SK-N-SH (cell line): ENCODE results near the gene KLHL12. TPM values are rescaled to one million over a fixed set of nuclear protein-coding genes. Genes with fewer than 3 reads are reported as not detected.

Source experiments
- CTCF ChIA-PET: fragments of 300-600, 350-600 bp; formaldehyde crosslinking; extraction: SDS; loops from one replicate; lab custom pipeline; 2021; lab: Yijun Ruan, JAX
- POLR2A ChIA-PET: fragments of 350-600 bp; sonication (Branson Sonifier 250); formaldehyde crosslinking; extraction: SDS; loops from one replicate; lab custom pipeline; 2020; ENCODE audit warnings: antibody characterized with exemption, inconsistent platforms; lab: Yijun Ruan, JAX
- DNase-seq: peaks from one replicate; pipeline ENCODE4 v3.0.0; 2012
- H2AFZ ChIP-seq: fragments of 200-600 bp; sonication (generic); 2 replicates; pipeline ENCODE4 v1.8.1; 2016; ENCODE audit warnings: antibody characterized with exemption, mild to moderate bottlenecking, low read depth
- H3F3A ChIP-seq: fragments of 200-600 bp; sonication (generic); replicated peaks from 2 replicates; pipeline ENCODE3; 2016; ENCODE audit warnings: antibody characterized with exemption, mild to moderate bottlenecking; ENCODE audit not compliant: insufficient read depth
- H3K27ac ChIP-seq, 2 experiments: fragments of 200-500 bp in 1 of 2; fragments of 200-600 bp in 1 of 2; sonication (Bioruptor generic) in 1 of 2; sonication (generic), shearing (Covaris generic) in 1 of 2; 2 replicates each; pipeline versions ENCODE4 v1.5.1 to v1.6.1; 2014 to 2016; ENCODE audit warnings: low read depth in 2 of 2, inconsistent platforms in 1 of 2, low read length in 1 of 2, mild to moderate bottlenecking in 1 of 2, mixed read lengths in 1 of 2
- H3K27me3 ChIP-seq: fragments of 200-600 bp; sonication (generic), shearing (Covaris generic); 2 replicates; pipeline ENCODE4 v1.6.1; 2016; ENCODE audit warnings: mixed run types; ENCODE audit not compliant: insufficient read depth
- H3K36me3 ChIP-seq, 2 experiments: fragments of 200-500 bp in 1 of 2; fragments of 200-600 bp in 1 of 2; sonication (Bioruptor generic) in 1 of 2; sonication (generic) in 1 of 2; replicated peaks in 1 of 2; 2 replicates each; pipeline versions ENCODE3 to v1.5.1; 2014 to 2016; ENCODE audit warnings: low read length in 1 of 2, mild to moderate bottlenecking in 1 of 2; ENCODE audit not compliant: insufficient read depth in 2 of 2, control insufficient read depth in 1 of 2
- H3K4me1 ChIP-seq, 2 experiments: fragments of 200-500 bp in 1 of 2; fragments of 200-600 bp in 1 of 2; sonication (Bioruptor generic) in 1 of 2; sonication (generic), shearing (Covaris generic) in 1 of 2; 2 replicates each; pipeline versions ENCODE4 v1.5.1 to v1.6.1; 2014 to 2016; ENCODE audit warnings: low read depth in 1 of 2, low read length in 1 of 2, mixed run types in 1 of 2; ENCODE audit not compliant: insufficient read depth in 2 of 2, control insufficient read depth in 1 of 2
- H3K4me2 ChIP-seq: fragments of 200-600 bp; sonication (generic), shearing (Covaris generic); 2 replicates; pipeline ENCODE4 v1.6.1; 2017; ENCODE audit warnings: mixed run types
- H3K4me3 ChIP-seq, 2 experiments: fragments of 200-500 bp in 1 of 2; fragments of 200-600 bp in 1 of 2; sonication (Bioruptor generic) in 1 of 2; sonication (generic), shearing (Covaris generic) in 1 of 2; 2 replicates each; pipeline versions ENCODE4 v1.5.1 to v1.8.1; 2014 to 2016; ENCODE audit warnings: low read depth in 2 of 2, inconsistent platforms in 1 of 2, low read length in 1 of 2, mild to moderate bottlenecking in 1 of 2, mixed read lengths in 1 of 2, moderate library complexity in 1 of 2
- H3K79me2 ChIP-seq: fragments of 200-600 bp; sonication (generic); 2 replicates; pipeline ENCODE4 v1.8.1; 2017; ENCODE audit warnings: mild to moderate bottlenecking; ENCODE audit not compliant: insufficient read depth
- H3K9ac ChIP-seq: fragments of 200-600 bp; sonication (generic); 2 replicates; pipeline ENCODE4 v1.6.1; 2017; ENCODE audit warnings: mixed run types
- H3K9me2 ChIP-seq: fragments of 200-600 bp; sonication (generic); 2 replicates; pipeline ENCODE4 v1.6.1; 2017; ENCODE audit warnings: mixed run types
- H3K9me3 ChIP-seq: fragments of 200-600 bp; sonication (generic); 2 replicates; pipeline ENCODE4 v1.6.1; 2017; ENCODE audit warnings: mixed run types, mild to moderate bottlenecking, moderate library complexity
- H4K20me1 ChIP-seq: fragments of 200-600 bp; sonication (generic); 2 replicates; pipeline ENCODE4 v1.6.1; 2017; ENCODE audit warnings: mild to moderate bottlenecking, mixed run types; ENCODE audit not compliant: insufficient read depth
- ELF1 ChIP-seq: IDR thresholded peaks from 2 replicates; pipeline ENCODE4 v1.4.0; 2012
- EZH2phosphoT487 ChIP-seq: fragments of 200-600 bp; sonication (generic); IDR thresholded peaks from 2 replicates; pipeline ENCODE4 v1.6.1; 2017; ENCODE audit warnings: low read depth, mixed run types, mild to moderate bottlenecking, antibody characterized with exemption, moderate library complexity, borderline replicate concordance
- FOSL2 ChIP-seq: IDR thresholded peaks from 2 replicates; pipeline ENCODE4 v1.4.0; 2012; ENCODE audit warnings: low read depth, mild to moderate bottlenecking, moderate library complexity, borderline replicate concordance
- FOXJ3 ChIP-seq: sonication (generic); formaldehyde crosslinking; IDR thresholded peaks from 2 replicates; pipeline ENCODE4 v1.5.1; 2020; ENCODE audit warnings: mild to moderate bottlenecking, missing genetic modification reagents
- GATA2 ChIP-seq: sonication (generic); formaldehyde crosslinking; IDR thresholded peaks from 2 replicates; pipeline ENCODE4 v1.5.0; 2020; ENCODE audit warnings: mild to moderate bottlenecking, missing genetic modification reagents
- JUND ChIP-seq: IDR thresholded peaks from 2 replicates; pipeline ENCODE4 v1.4.0; 2012
- WGBS: methylation state at CpG from one replicate; pipeline ENCODE4 v1.1.6; 2017; ENCODE audit warnings: low lambda C conversion rate; 5-methylcytosine and 5-hydroxymethylcytosine counted together
- polyA plus RNA-seq, 3 experiments: library from polyadenylated mRNA; depleted of rRNA; stranded (reverse); fragments of >200 nt; gene quantifications; 2 replicates each; pipeline ENCODE4 v1.2.3, GENCODE V29; 2012
- TF ChIP-seq, protein P1 (sequence below): IDR thresholded peaks from 2 replicates; pipeline ENCODE4 v1.4.0; 2012; ENCODE audit warnings: low read depth
- TF ChIP-seq, protein P2 (sequence below): IDR thresholded peaks from 2 replicates; pipeline ENCODE4 v1.6.1; 2012; ENCODE audit warnings: mild to moderate bottlenecking, low read depth, low read length, moderate library complexity

The KLHL12 gene
- polyA plus RNA-seq, 1 of the 3 experiments (the other 2 are of a cell fraction): 22.6 TPM

DNA sequence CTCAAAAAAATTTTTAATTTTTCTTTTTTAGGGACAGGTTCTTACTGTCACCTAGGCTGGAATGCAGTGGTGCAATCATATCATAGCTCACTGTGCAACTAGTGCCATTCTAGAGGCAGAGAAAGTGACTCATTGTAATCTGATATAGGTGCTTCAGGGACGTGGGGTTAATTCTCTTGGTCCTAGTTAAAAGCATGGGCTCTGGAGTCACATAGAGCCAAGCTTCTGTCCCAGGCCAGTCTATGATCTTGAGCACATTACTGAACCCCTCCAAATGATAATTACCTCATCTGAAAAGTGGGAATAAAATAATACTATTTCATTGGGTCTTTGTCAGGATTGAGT is 32.2 kb upstream of the KLHL12 start:
- peaks cover 20% of the 10 kb centered on the region for H4K20me1 ChIP-seq
- no peak for TF ChIP-seq ELF1
- peak; percentile 38 for TF ChIP-seq JUND
- no peak for TF ChIP-seq EZH2phosphoT487
- peak; percentile 63; the same call in 1 of the 2 replicates for TF ChIP-seq FOSL2
- TF ChIP-seq, protein P1, sequence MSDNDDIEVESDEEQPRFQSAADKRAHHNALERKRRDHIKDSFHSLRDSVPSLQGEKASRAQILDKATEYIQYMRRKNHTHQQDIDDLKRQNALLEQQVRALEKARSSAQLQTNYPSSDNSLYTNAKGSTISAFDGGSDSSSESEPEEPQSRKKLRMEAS: 0 out of 2 replicates have a peak, but pooled peaks have one; percentile 30
- H3K4me1 ChIP-seq: peaks cover 16 to 17% of the 10 kb centered on the region in 2 experiments
- ChIA-PET POLR2A (no interaction called here), CTCF (interaction anchor here (1.4 kb wide), 1 partner anchor 41 kb away, joined by 5 read pairs; no protein-coding TSS in a partner anchor)
- peaks cover 0 to 33% of the 10 kb centered on the region in 2 experiments for H3K36me3 ChIP-seq
- no peak overlapping the region for H3K9ac ChIP-seq
- no peak overlapping the region for H3K4me3 ChIP-seq
- no peak overlapping the region for H3K27ac ChIP-seq
- no peak overlapping the region for H2AFZ ChIP-seq
- H3K27me3 ChIP-seq: no peaks in the 10 kb centered on the region
- no peaks in the 10 kb centered on the region for H3K9me2 ChIP-seq
- H3K79me2 ChIP-seq: peaks cover 37% of the 10 kb centered on the region
- peak overlapping the region; percentile 71; the same call in 1 of the 2 replicates for H3K4me2 ChIP-seq
- WGBS: 0% methylated on average over 1 of the region's 1 CpG
- peaks cover 11% of the 10 kb centered on the region for H3F3A ChIP-seq
- no peak for DNase-seq
- no peaks in the 10 kb centered on the region for H3K9me3 ChIP-seq

DNA sequence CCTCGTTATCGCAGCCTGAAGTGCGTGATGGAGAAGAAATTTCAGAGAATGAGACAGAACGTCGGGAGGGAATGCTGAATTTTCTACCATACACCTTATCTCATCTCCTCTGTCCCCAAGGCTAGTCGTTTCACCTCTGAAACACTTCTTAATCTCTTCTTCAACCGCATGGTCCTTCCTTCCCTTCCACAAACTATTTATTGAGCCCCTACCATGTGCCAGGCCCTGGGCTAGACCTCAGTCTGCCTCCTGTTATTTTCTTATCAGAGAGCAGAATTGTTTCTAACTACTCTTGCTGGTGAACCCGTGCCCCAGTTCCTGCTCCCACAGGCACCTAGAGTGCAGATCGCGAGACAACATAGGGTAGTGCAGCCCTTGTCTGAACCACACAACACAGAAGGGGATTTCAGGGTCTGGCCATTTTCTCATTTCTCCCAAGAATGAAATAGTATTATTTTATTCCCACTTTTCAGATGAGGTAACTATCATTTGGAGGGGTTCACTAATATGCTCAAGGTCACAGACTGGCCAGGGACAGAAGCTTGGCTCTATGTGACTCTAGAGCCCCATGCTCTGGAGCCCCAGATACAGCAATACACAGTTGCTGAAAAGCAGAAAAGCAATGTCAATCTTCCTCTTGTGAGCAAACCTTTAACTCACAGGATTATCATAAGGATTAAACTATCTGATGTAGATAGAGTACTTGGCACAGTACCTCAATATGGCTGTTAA is 31.7 kb upstream of the KLHL12 start:
- H3K27ac ChIP-seq: peak overlapping the region; percentile 3 to 5; a peak in 2 of 4 replicates
- H4K20me1 ChIP-seq: peaks cover 25% of the 10 kb centered on the region
- ChIA-PET CTCF (no interaction called here), POLR2A (no interaction called here)
- TF ChIP-seq, protein P2, sequence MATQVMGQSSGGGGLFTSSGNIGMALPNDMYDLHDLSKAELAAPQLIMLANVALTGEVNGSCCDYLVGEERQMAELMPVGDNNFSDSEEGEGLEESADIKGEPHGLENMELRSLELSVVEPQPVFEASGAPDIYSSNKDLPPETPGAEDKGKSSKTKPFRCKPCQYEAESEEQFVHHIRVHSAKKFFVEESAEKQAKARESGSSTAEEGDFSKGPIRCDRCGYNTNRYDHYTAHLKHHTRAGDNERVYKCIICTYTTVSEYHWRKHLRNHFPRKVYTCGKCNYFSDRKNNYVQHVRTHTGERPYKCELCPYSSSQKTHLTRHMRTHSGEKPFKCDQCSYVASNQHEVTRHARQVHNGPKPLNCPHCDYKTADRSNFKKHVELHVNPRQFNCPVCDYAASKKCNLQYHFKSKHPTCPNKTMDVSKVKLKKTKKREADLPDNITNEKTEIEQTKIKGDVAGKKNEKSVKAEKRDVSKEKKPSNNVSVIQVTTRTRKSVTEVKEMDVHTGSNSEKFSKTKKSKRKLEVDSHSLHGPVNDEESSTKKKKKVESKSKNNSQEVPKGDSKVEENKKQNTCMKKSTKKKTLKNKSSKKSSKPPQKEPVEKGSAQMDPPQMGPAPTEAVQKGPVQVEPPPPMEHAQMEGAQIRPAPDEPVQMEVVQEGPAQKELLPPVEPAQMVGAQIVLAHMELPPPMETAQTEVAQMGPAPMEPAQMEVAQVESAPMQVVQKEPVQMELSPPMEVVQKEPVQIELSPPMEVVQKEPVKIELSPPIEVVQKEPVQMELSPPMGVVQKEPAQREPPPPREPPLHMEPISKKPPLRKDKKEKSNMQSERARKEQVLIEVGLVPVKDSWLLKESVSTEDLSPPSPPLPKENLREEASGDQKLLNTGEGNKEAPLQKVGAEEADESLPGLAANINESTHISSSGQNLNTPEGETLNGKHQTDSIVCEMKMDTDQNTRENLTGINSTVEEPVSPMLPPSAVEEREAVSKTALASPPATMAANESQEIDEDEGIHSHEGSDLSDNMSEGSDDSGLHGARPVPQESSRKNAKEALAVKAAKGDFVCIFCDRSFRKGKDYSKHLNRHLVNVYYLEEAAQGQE: no peak
- TF ChIP-seq FOXJ3 (CRISPR knock-in tag) (no peak), GATA2 (0 out of 2 replicates have a peak, but pooled peaks have one; percentile 19)
- H3K27me3 ChIP-seq: no peaks in the 10 kb centered on the region
- H3K36me3 ChIP-seq: peaks cover 0 to 33% of the 10 kb centered on the region in 2 experiments
- H3K4me3 ChIP-seq: peak overlapping the region; percentile 91 to 96
- peaks cover 16 to 17% of the 10 kb centered on the region in 2 experiments for H3K4me1 ChIP-seq
- no peaks in the 10 kb centered on the region for H3K9me2 ChIP-seq
- peak; percentile 40 for DNase-seq
- H3K79me2 ChIP-seq: peaks cover 42% of the 10 kb centered on the region
- 3% methylated on average over 10 of the region's 10 CpGs for WGBS
- H3K9ac ChIP-seq: peak overlapping the region; percentile 89; the same call in 1 of the 2 replicates
- H3K9me3 ChIP-seq: no peaks in the 10 kb centered on the region
- H2AFZ ChIP-seq: peak overlapping the region; percentile 84
- peak overlapping the region; percentile 71 for H3K4me2 ChIP-seq
- peaks cover 11% of the 10 kb centered on the region for H3F3A ChIP-seq
